ENCODE measurements around the gene YWHAB.

YWHAB gene

DNA sequence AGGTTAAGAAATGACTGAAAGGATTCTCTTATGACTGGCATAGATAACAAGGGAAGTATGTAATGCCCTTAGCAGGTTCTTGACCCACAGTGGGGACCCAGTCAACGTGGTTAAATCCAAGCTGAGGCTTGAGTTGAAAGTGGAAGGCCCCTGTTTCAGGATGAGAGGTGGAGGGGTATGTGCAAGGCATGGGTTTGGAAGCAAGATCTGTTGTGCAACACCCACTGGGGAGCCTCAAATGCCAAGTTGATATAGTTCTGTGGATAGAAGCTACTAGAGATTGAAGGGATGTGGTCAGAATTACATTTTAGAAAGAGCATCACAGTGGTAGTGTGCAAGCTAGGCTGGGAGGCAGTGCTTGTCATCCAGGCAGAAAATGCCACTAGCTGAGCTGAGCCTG, 29.4 kb downstream of the YWHAB start:
- DNase-seq: no peak

DNA sequence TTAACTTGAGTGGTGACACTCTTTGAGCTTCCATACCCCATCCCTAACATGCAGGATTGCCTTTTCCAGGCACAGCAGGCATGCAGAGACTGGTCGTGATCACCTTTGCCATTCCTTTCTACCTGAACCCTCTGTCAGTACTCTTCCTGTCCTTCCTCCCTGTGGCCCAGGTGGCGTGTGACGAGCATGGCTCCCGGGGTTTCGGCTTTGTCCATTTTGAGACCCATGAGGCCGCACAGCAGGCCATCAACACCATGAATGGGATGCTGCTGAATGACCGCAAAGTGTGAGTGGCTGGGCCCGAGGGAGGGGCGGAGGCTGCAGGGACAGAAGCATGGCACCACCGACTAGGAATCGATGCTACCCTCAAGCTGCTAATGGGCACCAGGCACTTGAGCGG, 31.1 kb downstream of the YWHAB start:
- no peak for DNase-seq

DNA sequence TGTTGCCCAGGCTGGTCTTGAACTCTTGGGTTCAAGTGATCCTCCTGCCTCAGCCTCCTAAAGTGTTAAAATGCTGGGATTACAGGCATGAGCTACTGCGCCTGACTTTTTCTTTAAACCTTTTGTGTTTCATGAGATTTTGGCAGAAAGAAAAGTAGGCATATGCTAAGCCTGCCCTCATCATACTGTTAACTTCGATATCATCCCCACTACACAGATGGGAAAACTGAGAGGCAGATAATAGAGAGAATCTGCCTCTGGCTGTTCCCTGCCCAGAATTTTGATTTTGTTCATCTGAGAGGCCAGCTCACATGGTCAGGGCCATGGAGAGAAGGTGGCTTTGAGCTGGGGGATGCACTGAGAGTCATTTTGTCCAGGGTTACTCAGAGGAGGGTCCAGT, 31.9 kb downstream of the YWHAB start:
- no peak for DNase-seq

DNA sequence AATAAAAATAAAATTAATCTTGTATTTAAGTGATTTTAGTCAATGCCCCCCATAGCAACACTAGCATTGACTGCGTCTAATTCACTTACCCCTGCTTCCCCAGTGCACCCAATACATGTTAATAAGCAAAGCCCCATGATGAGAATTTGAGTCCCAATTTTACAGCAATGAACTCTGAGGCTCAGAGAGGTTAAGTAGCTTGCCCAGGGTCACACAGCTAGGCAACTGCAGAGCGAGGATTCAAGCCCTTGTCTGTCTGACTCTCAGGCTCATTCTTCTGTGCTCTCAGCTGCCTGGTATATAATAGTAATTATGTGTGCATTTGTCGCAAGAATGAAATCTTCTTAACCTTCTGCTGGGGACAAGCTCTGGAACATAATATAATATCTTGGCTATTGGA, 32.8 kb downstream of the YWHAB start:
- DNase-seq: no peak

DNA sequence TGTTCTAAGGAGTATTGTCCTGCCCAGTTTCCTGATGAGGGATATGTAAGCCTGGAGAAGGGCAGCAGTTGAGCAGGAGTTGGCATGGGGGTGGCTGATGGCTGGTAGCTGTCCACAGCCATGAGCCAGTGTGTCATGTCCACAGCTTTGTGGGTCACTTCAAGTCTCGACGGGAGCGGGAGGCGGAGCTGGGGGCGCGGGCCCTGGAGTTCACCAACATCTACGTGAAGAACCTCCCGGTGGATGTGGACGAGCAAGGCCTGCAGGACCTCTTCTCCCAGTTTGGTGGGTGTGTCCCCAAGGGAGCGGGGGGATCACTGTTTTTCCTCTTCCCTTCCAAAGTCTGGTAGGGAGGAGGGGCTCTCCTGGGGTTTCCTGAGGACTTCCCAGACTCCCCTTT, 33.3 kb downstream of the YWHAB start:
- no peak for DNase-seq

DNA sequence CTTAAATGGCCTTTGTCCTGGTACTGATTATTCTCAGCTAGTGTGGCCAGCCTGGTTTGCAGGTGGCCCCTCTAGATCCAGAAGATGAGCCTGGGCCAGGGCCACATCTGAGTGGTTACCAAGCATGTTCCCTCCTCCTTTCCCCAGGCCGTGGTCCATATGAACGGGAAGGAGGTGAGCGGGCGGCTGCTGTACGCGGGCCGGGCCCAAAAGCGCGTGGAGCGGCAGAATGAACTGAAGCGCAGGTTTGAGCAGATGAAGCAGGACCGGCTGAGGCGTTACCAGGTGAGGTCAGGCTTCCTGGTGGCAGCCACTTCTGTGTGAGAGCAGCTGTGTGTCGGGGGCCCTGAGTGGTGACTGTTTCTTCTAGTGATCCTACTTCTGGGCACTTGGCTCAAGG, 35.9 kb downstream of the YWHAB start:
- DNase-seq: no peak

DNA sequence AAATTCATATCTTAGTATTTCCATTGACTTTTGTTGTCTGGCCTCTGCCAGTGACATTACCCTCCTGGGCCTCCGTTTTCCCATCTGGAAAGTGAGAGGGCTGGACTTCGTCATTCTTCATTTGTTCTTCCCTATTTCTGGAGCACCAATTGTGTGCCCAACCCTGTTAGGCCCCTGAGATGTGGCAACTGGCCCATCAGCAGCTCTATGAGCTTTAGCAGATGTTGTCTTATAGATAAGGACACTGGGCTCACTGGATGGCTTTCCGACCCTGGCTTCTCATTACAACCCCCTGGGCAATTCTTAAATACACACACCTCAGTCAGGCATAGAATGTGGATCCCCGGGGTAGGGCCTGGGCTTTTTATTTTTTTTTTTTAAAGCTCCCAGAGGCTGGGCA, 39.0 kb downstream of the YWHAB start:
- DNase-seq: no peak

DNA sequence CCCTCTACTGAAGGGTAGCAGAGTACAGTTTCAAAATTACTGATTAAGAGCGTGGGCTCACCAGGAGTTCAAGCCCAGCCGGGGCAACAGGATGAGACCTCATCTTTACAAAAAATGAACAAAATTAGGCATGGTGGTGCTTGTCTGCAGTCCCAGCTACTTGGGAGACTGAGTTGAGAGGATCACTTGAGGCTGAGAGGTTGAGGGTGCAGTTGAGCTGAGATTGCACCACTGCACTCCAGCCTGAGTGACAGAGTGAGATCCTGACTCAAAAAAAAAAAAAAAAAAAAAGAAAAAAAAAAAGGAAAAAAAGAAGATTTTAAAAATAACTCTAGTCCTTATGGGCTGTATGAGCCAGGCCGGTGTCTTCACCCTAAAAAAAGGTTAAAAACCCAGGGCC, 43.1 kb downstream of the YWHAB start:
- DNase-seq: no peak

DNA sequence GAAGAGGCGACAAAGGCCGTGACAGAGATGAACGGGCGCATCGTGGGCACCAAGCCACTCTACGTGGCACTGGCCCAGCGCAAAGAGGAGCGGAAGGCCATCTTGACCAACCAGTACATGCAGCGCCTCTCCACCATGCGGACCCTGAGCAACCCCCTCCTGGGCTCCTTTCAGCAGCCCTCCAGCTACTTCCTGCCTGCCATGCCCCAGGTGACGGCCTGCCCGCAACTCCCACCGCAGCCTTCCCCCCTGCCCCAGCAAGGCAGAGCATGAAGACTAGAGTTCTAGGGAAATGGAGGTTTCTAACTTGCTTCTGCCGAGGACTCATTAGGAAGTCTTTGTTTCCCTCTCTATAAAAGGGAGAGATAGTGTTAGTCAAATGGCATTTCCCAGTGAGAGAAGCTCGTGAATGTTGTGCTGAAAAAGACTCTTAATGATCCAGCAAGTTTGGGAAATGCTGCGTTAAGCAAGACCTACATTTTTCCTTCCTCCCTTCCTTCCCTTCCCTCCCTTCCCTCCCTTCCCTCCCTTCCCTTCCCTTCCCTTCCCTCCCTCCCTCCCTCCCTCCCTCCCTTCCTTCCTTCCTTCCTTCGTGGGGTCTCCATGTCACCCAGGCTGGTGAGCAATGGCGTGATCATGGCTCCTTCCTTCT, 45.1 kb downstream of the YWHAB start:
- DNase-seq: no peak

DNA sequence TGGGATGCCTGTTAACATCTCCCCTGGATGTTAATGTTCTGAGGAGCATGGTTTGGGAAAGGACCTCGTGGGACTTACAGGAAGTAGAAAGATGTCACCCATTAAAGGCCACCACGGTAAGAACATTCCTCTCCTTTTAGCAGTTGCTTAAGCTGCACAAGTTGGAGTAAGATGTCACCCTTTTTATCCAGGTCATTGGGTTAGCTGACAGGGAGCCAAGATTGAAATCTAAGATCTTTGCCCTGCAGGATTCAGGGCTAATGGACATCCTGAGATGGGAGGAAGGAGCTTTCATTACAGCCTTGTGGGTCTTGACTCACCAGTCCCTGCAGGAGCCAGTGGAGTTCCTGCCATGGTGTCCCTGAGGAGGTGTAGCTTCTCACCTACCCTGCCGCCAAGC, 46.4 kb downstream of the YWHAB start:
- no peak for DNase-seq

DNA sequence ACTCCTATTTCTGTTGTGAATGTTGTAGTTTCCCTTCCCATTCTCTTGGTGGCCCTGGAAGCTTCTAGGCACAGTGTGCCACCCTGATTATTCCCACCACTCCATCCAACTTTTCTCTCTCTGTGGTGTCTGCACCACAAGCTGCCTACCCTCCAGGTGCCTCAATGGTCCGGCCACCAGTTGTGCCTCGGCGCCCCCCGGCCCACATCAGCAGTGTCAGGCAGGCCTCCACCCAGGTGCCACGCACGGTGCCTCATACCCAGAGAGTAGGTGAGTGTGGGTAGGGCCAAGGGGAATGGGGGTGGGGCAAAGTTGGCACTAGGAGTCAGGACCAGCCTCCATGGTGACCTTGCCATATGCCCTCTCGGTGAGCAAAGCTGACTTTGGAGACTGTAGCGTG, 47.4 kb downstream of the YWHAB start:
- DNase-seq: no peak

DNA sequence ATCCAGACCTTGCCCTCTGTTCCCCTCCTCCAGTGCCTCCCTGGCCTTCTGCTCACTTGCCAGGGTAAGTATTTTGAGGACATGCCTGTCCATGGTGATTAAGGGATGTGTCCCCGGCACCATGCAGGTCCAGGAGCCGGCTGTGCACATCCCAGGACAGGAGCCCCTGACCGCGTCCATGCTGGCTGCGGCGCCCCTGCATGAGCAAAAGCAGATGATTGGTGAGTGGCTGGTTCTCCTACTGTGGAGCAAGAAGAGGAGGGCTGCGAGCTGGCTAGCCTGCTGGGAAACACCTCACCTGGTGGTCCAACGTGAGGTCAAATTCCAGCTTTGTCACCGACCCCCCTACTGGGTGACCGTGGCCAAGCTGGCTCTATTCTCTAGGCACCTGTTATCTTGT, 51.0 kb downstream of the YWHAB start:
- no peak for DNase-seq

DNA sequence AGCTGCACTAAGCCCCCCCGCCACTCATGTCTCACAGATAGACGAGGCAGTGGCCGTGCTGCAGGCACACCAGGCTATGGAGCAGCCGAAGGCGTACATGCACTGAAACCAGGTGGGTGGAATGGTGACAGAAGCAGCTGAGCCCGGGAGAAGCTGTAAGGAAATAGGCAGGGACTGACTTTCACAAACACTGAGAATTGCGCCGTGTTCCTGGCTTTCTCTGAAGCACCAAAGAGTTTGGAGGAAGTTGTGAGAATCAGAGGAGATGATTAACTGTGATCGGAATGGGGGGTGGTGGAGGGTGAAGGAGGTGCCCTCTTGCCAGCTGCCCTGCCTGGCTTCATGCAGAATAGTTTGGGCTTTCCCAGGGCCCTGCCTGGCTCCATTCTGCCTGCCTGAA, 53.1 kb downstream of the YWHAB start:
- DNase-seq: no peak

DNA sequence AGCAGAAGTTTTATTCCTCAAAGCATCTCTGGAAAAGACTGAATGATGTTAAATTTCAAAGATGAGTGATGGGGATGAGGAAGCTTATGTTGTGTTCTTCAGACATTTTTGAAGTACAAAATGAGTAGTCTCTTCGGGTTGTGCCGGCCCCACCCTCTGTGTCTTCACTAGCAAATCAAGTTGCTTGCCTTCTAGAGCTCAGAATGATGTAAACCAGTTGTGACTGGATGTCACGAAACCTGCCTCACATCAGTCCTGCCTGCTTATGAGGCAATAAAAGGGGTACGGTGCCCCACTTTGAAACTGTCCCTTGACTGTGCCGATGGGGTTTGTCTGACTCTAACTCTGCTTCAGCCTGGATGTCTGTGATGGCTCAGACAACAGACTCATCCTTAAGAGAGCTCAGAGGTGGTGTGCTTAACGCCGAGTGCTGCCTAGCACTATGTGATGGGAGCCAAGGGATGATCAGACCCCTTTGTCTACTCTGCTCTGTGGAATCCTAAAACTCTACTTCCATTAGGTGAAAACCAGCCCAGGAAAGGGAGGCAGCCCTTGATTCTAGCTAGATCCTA, 55.7 kb downstream of the YWHAB start:
- DNase-seq: no peak

DNA sequence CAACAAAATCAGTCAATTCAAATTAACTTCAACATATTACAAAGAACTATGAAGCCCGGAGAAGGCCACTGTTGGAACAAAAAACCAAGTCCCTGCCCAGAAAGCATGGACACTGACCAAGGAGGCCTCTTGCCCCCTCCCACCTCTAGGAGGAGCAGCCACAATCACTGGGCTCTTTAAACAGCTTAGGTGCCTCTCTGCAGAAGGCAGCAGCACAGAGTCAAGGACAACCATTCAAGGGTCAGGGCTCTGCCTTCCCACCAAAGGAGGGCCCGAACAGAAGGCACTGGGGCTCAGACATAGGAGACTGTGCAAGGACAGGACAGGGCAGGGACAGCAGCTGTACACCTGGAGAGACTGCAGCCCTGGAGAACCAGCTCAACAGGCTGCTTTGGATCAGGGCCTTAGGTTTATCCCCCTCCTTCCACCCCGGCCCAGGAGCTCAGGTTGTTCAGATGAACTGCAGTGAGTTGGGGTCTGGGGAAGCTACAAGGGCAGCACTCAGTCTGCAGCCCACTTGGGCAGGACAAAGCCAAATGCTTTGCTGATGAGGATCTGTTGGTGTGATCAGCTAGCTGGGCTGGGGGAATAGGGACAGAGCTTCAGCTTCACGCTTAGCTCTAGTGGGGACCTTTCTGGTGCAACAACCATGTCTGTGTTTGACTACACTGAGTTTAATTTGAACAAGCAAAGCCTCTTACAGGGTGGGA, 56.9 kb downstream of the YWHAB start:
- no peak for DNase-seq

DNA sequence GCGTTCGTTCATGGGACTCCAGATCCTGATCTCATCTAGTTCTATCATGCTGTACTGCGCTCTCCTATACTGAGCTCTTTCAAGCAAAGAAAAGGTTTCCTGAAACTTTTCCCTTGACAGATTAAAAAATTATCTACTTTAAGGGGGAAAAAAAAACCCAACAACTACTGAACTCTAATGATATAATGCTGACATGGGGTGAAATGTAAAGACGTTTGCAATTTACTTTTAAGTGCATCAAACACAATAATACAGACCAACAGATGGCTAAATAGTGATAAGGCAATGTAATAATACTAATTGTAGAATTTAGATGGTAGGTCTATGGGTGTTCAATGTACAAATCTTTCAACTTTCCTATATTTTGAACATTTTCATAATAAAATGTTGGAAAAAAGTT, 58.3 kb downstream of the YWHAB start:
- no peak for DNase-seq

DNA sequence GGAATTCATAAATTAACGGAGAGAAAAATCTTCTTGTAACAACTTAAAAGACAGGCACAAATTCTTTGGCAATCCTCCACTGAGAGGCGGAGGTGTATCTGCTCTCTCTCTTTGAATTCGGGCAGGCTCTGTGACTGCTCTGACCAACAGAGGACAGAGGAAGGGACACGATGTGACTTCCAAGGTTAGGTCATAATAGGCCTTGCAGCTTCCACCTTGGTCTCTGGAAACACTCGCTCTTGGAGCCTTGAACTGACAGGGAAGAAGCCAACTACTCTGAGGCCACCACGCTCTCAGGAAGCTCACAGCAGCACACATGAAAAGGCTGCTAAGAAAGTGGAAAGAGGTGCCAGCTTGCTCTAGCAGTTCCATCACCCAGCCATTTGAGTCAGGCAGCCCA, 59.8 kb downstream of the YWHAB start:
- no peak for DNase-seq

DNA sequence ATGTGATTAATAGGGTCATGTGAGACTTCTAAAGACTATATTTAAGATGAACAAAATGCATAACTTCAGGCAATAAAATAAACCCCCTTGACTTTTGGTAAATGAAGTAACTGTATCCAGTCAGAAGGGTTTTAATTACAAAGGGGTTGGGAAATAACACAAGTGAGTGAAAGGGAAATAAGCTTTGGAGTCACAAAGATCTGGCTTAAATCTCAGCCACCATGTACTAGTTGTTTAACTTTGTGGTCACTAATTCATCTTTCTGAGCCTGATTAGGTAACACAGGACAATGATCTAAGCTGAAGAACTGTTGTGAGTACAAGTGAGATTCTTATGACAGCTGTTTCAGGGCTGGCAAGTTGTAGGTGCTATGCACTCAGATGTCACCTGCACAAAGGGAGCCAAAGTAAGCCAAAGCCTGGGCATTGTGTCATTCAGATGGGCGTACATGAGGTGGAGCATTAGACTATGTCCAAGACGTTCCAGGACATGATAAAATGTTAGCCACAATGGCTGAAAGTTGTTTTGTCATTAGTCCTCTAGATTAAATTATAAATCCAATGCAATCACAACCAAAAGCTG, 60.9 kb downstream of the YWHAB start:
- DNase-seq: no peak

DNA sequence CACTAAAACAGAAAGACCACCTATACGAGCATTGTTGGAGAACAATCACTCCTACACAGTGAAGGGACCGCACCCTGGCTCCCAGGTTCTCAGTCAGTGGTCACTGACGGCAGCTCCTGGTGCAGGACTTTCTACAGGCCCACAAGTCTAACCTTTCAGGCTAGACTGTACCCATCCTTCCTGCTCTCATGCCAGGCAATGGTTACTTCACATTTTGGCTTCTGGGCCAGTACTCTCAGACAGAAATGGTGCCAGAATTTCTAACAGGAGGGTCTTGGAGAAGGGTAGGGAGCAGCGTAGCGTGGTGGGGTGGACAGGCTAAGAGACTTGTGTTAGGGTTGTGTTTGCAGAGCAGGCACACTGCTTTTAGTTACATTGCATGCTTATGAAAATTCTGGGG, 62.6 kb downstream of the YWHAB start:
- no peak for DNase-seq

DNA sequence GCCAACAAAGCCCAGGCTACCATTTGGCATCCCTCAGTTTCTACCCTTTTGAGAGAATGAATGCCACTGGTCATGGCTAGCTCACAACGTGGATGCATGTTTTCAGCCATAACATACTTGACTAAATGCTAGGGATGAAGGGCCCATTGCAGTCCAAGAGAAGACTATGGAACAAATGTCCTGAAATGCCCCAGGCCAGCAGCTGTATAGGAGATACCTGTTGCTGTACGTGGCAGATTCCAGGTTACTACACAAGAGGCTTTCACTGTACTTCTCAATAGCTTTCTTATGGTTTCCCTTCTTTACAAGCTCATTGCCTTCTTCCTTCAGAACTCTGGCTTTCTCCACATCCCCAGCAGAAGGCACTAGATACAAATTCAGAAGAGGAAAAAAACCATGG, 63.0 kb downstream of the YWHAB start:
- no peak for DNase-seq

DNA sequence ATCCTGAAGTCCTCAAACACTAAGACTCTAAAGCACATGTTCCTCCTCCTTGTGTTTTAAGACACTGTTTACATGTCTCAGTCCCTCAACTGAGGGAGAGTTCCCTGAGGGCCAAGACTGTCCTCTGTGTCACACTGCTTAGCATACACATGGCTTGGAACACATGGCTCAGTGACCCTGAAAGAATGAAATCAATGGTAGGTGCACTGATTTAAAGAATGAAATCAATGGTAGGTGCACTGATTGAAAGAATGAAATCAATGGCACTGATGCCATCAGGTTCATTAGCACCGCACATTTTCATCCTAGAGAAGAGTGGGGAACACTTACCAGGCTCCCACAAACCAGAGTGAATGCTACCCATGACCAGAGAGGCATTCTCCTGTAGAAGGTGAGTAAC, 64.9 kb downstream of the YWHAB start:
- no peak for DNase-seq

DNA sequence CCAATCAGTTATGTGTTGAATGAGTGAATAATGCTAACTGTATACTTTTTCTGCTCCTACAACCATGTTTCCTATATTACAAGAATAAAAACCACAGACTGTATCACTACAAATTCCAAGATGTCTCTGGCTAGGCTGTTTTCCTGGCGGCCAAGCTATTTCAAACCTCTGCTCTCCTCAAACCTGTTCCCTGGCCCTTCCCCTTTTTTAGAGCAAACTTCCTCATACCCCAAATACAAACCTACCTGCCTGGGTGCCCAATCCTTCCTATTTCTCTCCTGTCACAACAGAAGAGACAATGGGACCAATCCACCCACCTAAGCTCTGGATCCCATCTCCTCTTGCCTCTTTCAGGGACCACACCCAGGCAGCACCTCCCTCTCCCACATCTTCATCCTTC, 67.2 kb downstream of the YWHAB start:
- no peak for DNase-seq

DNA sequence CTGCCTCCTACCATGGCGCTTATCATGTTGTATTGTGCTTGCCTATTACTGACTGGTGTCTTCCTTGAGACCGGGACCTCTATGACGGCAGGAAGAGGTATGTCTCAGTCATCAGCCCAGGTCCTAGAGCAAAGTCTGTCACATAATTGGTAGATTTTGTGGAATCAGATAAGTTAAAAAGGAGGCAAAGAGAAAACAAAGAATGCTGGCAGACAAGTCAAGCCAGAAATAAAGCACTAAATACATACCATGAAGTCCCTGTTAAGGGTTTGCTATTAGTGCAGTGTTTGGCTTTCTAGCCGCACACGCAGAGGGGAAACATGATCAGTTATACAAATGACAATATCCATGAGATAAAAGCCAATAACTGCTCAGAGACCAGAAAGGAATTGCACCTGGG, 68.7 kb downstream of the YWHAB start:
- no peak for DNase-seq

DNA sequence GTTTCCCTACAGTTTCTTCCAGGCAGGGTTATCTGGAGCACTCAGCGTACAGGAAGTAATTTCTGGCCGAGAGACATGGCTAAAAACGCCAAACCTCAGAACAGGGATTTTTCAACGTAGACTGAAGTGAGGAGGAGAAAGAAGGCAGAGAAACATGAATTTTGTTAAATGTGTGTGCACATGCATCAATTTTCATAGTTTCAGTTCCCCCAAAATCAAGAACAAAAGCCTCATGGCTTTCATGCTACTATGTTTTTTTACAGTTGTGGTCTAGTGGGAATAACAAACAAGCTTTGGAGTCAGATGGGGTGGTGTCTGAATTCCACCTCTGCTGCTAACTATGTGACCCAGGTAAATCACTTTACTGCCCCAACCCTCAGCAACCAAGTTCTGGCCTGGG, 69.8 kb downstream of the YWHAB start:
- no peak for DNase-seq

Data from central memory CD4-positive, alpha-beta T cell (primary cell).